PFSK-1 (cell line): ENCODE measurements around the gene FAIM2.

Experiments
- POLR2AphosphoS5 ChIP-seq: IDR thresholded peaks from 2 replicates; pipeline ENCODE4 v1.6.1; 2012; ENCODE audit warnings: low read depth, mild to moderate bottlenecking, control low read depth, low read length, moderate library complexity
- TAF1 ChIP-seq: IDR thresholded peaks from 2 replicates; pipeline ENCODE4 v1.6.1; 2012; ENCODE audit warnings: low read length, control low read depth, borderline replicate concordance; ENCODE audit not compliant: insufficient read depth

GRCh38 chr12:49924628-49925246, 21.0 kb upstream of the FAIM2 start:
- TF ChIP-seq POLR2AphosphoS5 (no peak), TAF1 (no peak)
